Measurements from ENCODE around the gene MRPL1.

MRPL1 gene

GRCh38 chr4:77905651-77906263 lies 43.1 kb downstream of the MRPL1 start:
- no peak overlapping the region for H3K27ac ChIP-seq
- no peak for TF ChIP-seq CTCF (conservative IDR thresholded peaks at IDR 0.05)

- no peak overlapping the region for H3K27ac ChIP-seq
- no peak for TF ChIP-seq CTCF (conservative IDR thresholded peaks at IDR 0.05)
Observed at GRCh38 chr4:77910676-77911075, 48.0 kb downstream of the MRPL1 start.

GRCh38 chr4:77911091-77911490 lies 48.5 kb downstream of the MRPL1 start:
- H3K27ac ChIP-seq: no peak overlapping the region
- TF ChIP-seq CTCF (conservative IDR thresholded peaks at IDR 0.05): no peak

GRCh38 chr4:77911842-77912450 lies 49.3 kb downstream of the MRPL1 start:
- TF ChIP-seq CTCF (conservative IDR thresholded peaks at IDR 0.05): no peak
- H3K27ac ChIP-seq: no peak overlapping the region

GRCh38 chr4:77913348-77913747 lies 50.7 kb downstream of the MRPL1 start:
- H3K27ac ChIP-seq: no peak overlapping the region
- TF ChIP-seq CTCF (conservative IDR thresholded peaks at IDR 0.05): no peak

- no peak for TF ChIP-seq CTCF (conservative IDR thresholded peaks at IDR 0.05)
- H3K27ac ChIP-seq: no peak overlapping the region
Observed at GRCh38 chr4:77917075-77917474, 54.4 kb downstream of the MRPL1 start.

GRCh38 chr4:77917601-77918000 lies 55.0 kb downstream of the MRPL1 start:
- H3K27ac ChIP-seq: no peak overlapping the region
- TF ChIP-seq CTCF (conservative IDR thresholded peaks at IDR 0.05): no peak
